Measurements from ENCODE around the gene PDGFRB. TPM values are rescaled to one million over a fixed set of nuclear protein-coding genes. Genes with fewer than 3 reads are reported as not detected.
A peak's percentile ranks its signal among the peaks of the same experiment; 100 is the strongest.

The PDGFRB gene
- total and polyA plus RNA-seq, 2 of the 8 experiments (the other 6 are each of a cell fraction or from before 2014, with no cell fraction given), result 4.2 to 13.7 TPM

DNA sequence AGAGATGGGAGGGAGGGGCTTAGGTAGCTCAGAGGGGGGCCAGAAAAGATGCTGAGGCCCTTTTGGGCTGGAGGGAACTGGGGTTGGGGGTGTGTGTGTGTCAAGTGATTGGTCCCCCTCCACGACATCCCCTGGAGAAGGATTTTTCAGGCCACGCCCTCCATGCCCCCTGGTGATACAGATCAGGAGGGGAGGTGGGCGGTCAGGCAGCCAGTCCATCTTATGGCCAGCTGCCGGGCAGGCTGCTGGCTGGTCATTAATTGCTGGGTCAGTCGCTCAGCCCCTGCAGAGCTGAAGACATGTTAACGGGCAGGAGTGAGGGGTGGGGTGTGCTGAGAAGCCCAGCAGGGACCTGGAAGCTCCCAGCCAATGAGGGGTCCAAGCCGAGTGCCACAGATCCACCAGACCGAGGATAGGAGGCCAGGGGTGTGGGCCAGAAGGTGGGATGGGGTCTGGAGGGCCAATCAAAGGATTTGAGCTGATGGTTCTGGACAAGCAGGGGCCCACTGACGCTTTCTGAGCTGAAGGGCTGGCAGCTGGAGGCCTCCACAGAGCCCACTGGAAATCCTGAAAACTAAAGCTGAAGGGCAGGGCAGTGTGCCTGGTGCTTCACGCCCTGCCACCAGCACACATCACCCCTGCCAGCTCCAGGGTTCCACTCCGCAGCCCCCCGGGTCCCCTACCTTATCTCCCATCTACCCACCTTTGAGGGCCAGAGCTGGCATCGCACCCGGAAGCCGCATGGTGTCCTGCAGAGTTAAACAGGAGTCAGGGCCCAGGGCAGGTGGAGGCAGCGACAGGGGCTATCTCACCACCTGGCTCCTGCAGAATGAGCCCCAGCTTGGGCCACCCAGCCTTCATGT, 19.1 kb downstream of the PDGFRB start:
- Histone ChIP-seq H4K5ac (ENCODE audit: insufficient read length, low read depth, low read length) (no peak overlapping the region), H3K4ac (replicated peaks; ENCODE audit: insufficient read length, low read depth, low read length) (peak overlapping the region; percentile 10), H3K27me3 (replicated peaks in 1 of 4; ENCODE audit: control insufficient read depth in 3 of 4, extremely low read depth in 1 of 4, insufficient read depth in 3 of 4, low read length in 3 of 4) (peaks cover 0 to 5% (median 3%) of the 10 kb centered on the region in 4 experiments; a peak in 3 of 7 replicates), H2BK15ac (ENCODE audit: low read length) (no peak overlapping the region), H3K23me2 (ENCODE audit: low read depth, low read length) (no peaks in the 10 kb centered on the region), H4K20me1 (replicated peaks in 1 of 2; ENCODE audit: control insufficient read depth in 1 of 2, insufficient read depth in 2 of 2, low read length in 2 of 2) (peaks cover 0 to 4% of the 10 kb centered on the region in 2 experiments), H3K36me3 (ENCODE audit: control insufficient read depth in 2 of 4, insufficient read depth in 4 of 4, low read length in 3 of 4) (no peaks in the 10 kb centered on the region), H4K8ac (ENCODE audit: extremely low read depth, insufficient read depth, low read length) (0 out of 2 replicates have a peak overlapping the region, but pooled peaks have one; percentile 51), H2AK5ac (ENCODE audit: low read depth, low read length) (peak overlapping the region; percentile 93; the same call in 1 of the 2 replicates), H2BK12ac (ENCODE audit: low read depth, low read length) (peak overlapping the region; percentile 78), H2BK120ac (replicated peaks; ENCODE audit: low read depth, low read length) (no peak overlapping the region), H2BK5ac (ENCODE audit: low read depth, low read length) (peak overlapping the region; percentile 73; the same call in 1 of the 2 replicates), H2AFZ (ENCODE audit: low read length) (no peak overlapping the region), H3K79me1 (ENCODE audit: low read depth, low read length) (no peaks in the 10 kb centered on the region), H3K27ac (ENCODE audit: low read depth, low read length) (no peak overlapping the region), H3K9me3 (ENCODE audit: insufficient read depth in 2 of 2, low read depth in 1 of 2, low read length in 1 of 2) (no peaks in the 10 kb centered on the region), H3K18ac (ENCODE audit: extremely low read depth, low read length) (no peak overlapping the region; the same call in 1 of the 2 replicates), H3K79me2 (ENCODE audit: control insufficient read depth in 1 of 2, insufficient read depth in 2 of 2, low read length in 2 of 2) (no peaks in the 10 kb centered on the region), H3K23ac (ENCODE audit: insufficient read length) (no peak overlapping the region), H3K4me3 (ENCODE audit: extremely low read depth in 1 of 4, insufficient read depth in 2 of 4, low read depth in 3 of 4, low read length in 4 of 4) (no peak overlapping the region), H3K9ac (replicated peaks in 1 of 4; ENCODE audit: extremely low read depth in 1 of 4, low read depth in 3 of 4, low read length in 3 of 4) (no peak overlapping the region), H3K56ac (replicated peaks; ENCODE audit: insufficient read length, low read depth, low read length) (no peak overlapping the region), H3K14ac (ENCODE audit: insufficient read length) (no peak overlapping the region), H2BK20ac (ENCODE audit: low read length) (no peak overlapping the region), H4K91ac (replicated peaks; ENCODE audit: insufficient read length, low read length) (peak overlapping the region; percentile 37), H3K4me1 (replicated peaks in 1 of 4; ENCODE audit: control insufficient read depth in 3 of 4, insufficient read depth in 4 of 4, low read length in 3 of 4) (peaks cover 4 to 32% (median 26%) of the 10 kb centered on the region in 4 experiments), H3K4me2 (ENCODE audit: insufficient read depth in 1 of 2, low read depth in 2 of 2, low read length in 2 of 2) (peak overlapping the region in 1 of 2 experiments; percentile 18; a peak in 1 of 4 replicates)
- no peak for FAIRE-seq
- WGBS, 2 experiments (ENCODE audit: extremely low coverage in 1 of 2, insufficient coverage in 1 of 2, insufficient read length in 1 of 2, insufficient replicate concordance in 2 of 2, low coverage in 1 of 2, low lambda C conversion rate in 2 of 2, missing lambda C conversion rate in 1 of 2), result 79% methylated on average over 16 of the region's 16 CpGs; no CpG with 5 or more reads in 1 of the 2 experiments
- ChIA-PET POLR2A (ENCODE audit: partially characterized antibody) (interaction anchor here (1.4 kb wide), 2 partner anchors 15 to 79 kb away, joined by 4 to 5 read pairs; no protein-coding TSS in a partner anchor), CTCF (ENCODE audit: partially characterized antibody) (interaction anchor here (0.6 to 13.1 kb wide), 17 partner anchors 9 to 215 kb away, joined by 3 to 188 read pairs (median 4); partner anchors contain the start of gene PDGFRB)
- DNase-seq (ENCODE audit: low read depth in 1 of 2, low spot score in 2 of 2), result no peak
- TF ChIP-seq, protein P1, sequence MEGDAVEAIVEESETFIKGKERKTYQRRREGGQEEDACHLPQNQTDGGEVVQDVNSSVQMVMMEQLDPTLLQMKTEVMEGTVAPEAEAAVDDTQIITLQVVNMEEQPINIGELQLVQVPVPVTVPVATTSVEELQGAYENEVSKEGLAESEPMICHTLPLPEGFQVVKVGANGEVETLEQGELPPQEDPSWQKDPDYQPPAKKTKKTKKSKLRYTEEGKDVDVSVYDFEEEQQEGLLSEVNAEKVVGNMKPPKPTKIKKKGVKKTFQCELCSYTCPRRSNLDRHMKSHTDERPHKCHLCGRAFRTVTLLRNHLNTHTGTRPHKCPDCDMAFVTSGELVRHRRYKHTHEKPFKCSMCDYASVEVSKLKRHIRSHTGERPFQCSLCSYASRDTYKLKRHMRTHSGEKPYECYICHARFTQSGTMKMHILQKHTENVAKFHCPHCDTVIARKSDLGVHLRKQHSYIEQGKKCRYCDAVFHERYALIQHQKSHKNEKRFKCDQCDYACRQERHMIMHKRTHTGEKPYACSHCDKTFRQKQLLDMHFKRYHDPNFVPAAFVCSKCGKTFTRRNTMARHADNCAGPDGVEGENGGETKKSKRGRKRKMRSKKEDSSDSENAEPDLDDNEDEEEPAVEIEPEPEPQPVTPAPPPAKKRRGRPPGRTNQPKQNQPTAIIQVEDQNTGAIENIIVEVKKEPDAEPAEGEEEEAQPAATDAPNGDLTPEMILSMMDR (IDR thresholded peaks at IDR 0.05; ENCODE audit: control extremely low read depth in 1 of 3, insufficient read depth in 1 of 3, low read depth in 1 of 3, low read length in 3 of 3), result no peak
- TF ChIP-seq GABPA (IDR thresholded peaks at IDR 0.05; ENCODE audit: borderline replicate concordance, insufficient read depth, low read length) (no peak), BCL11A (IDR thresholded peaks at IDR 0.05; ENCODE audit: low read depth in 2 of 2, low read length in 2 of 2) (no peak), EP300 (IDR thresholded peaks at IDR 0.05; ENCODE audit: borderline replicate concordance in 1 of 2, low read depth in 2 of 2, low read length in 2 of 2) (no peak), SRF (IDR thresholded peaks at IDR 0.05; ENCODE audit: low read depth, low read length) (no peak), CTBP2 (IDR thresholded peaks at IDR 0.05; ENCODE audit: borderline replicate concordance, insufficient read depth, insufficient read length, low read length) (no peak)
- TF ChIP-seq, protein P2, sequence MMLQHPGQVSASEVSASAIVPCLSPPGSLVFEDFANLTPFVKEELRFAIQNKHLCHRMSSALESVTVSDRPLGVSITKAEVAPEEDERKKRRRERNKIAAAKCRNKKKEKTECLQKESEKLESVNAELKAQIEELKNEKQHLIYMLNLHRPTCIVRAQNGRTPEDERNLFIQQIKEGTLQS (IDR thresholded peaks at IDR 0.05; ENCODE audit: insufficient read depth, low read depth, low read length), result no peak

All from H1 (cell line).